ENCODE results near the gene POLR1H. TPM values are rescaled to one million over a fixed set of nuclear protein-coding genes. Genes with fewer than 3 reads are reported as not detected.

The POLR1H gene
- total RNA-seq, 1 experiment from 2014 or later = 42.6 TPM

DNA sequence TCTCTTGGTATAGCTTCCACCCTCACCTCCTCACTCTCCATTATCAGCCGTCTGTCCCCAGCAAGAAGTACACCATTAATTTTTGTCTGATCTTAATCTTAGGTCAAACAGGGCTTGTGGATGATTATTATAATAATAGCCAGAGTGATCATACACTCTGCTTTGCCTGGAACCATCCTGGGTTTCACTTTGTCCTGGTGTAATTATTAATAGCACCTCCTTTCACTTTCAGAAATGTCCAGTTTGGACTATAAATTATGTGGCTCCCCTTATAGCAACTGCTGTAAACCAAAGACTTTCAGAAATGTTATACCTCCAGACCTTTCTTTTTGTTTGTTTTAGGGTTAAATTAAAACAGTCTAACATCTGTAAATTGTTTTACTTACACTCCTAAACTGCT, 52.8 kb downstream of the POLR1H start (continued):
- TF ChIP-seq SP1 (IDR thresholded peaks at IDR 0.05; ENCODE audit: low read depth) = no peak
- TF ChIP-seq, protein P1, sequence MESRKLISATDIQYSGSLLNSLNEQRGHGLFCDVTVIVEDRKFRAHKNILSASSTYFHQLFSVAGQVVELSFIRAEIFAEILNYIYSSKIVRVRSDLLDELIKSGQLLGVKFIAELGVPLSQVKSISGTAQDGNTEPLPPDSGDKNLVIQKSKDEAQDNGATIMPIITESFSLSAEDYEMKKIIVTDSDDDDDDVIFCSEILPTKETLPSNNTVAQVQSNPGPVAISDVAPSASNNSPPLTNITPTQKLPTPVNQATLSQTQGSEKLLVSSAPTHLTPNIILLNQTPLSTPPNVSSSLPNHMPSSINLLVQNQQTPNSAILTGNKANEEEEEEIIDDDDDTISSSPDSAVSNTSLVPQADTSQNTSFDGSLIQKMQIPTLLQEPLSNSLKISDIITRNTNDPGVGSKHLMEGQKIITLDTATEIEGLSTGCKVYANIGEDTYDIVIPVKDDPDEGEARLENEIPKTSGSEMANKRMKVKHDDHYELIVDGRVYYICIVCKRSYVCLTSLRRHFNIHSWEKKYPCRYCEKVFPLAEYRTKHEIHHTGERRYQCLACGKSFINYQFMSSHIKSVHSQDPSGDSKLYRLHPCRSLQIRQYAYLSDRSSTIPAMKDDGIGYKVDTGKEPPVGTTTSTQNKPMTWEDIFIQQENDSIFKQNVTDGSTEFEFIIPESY (IDR thresholded peaks at IDR 0.05; ENCODE audit: extremely low read depth, insufficient replicate concordance, low read length) = no peak
- no peak for TF ChIP-seq POLR2A (IDR thresholded peaks at IDR 0.05; ENCODE audit: borderline replicate concordance, extremely low read depth, insufficient read depth, insufficient read length)
- no peak for TF ChIP-seq EZH2phosphoT487 (IDR thresholded peaks at IDR 0.05; ENCODE audit: borderline replicate concordance)
- no peak for TF ChIP-seq CEBPB (IDR thresholded peaks at IDR 0.05; ENCODE audit: low read depth)

Other genes with a start within 250 kb of the POLR1H start
- not detected for gene HLA-G, start 233.4 kb upstream of the POLR1H start, total RNA-seq (2021; ENCODE audit: unreplicated experiment)
- gene HLA-A, start 118.7 kb upstream of the POLR1H start, total RNA-seq (2021; ENCODE audit: unreplicated experiment) = 251 TPM
- gene PPP1R11, start 5.9 kb downstream of the POLR1H start, total RNA-seq (2021; ENCODE audit: unreplicated experiment) = 29.3 TPM
- gene RNF39, start 14.5 kb downstream of the POLR1H start, total RNA-seq (2021; ENCODE audit: unreplicated experiment) = 0.22 TPM
- gene TRIM31, start 51.8 kb downstream of the POLR1H start, total RNA-seq (2021; ENCODE audit: unreplicated experiment) = not detected
- not detected for gene TRIM40, start 74.9 kb downstream of the POLR1H start, total RNA-seq (2021; ENCODE audit: unreplicated experiment)
- gene TRIM10, start 99.9 kb downstream of the POLR1H start, total RNA-seq (2021; ENCODE audit: unreplicated experiment) = 0.98 TPM
- gene TRIM15, start 102.3 kb downstream of the POLR1H start, total RNA-seq (2021; ENCODE audit: unreplicated experiment) = 6.5 TPM
- 32.2 TPM for gene TRIM26, start 152.1 kb downstream of the POLR1H start, total RNA-seq (2021; ENCODE audit: unreplicated experiment)

Data from HCT116 (cell line).